Activated T-helper 9 cell treated with anti-CD3 and anti-CD28 coated beads, Interleukin-2, amount 50 U/mL, for 16 hours (primary cell): ENCODE results near the gene ZP2.
"Not testable (repeated sequence)": the region's sequence is repeated elsewhere in the genome, so short reads cannot be mapped to it uniquely, and the experiment has no call there.

Source experiments
- DNase-seq: peaks from one replicate; pipeline ENCODE4 v3.0.0-alpha.2; 2020; ENCODE audit warnings: low read depth

The ZP2 gene

GRCh38 chr16:21211486-21211885 is at the start of gene ZP2:
Gene ZP2 (minus strand): TSS chr16:21211574. CDS start chr16:21211547, 27 bp downstream.
- no peak for DNase-seq

GRCh38 chr16:21257284-21257683 is 45.9 kb upstream of the ZP2 start:
- DNase-seq, result no peak

DNA sequence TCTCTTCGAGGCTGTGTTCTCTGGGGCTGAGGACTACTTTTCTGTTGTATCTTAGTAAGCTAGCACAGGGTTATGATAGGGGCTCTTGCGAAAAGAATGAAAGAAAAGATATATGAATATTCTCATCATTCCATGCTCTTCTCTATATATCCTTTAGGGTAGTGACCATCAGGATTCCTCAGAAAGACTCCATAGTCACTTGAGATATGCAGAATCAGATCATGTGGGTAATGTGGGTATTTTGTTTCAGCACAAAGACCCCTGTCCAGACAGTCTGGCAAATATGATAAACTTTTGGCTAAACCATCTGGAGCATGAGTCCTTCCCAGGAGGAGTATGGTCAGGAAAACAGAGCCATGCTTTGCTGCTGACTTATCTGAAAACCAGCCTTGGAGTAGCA is 45.3 kb upstream of the ZP2 start:
- DNase-seq, result no peak

- no peak for DNase-seq
These were observed 42.1 kb upstream of the ZP2 start for GRCh38 chr16:21253470-21253869.

DNA sequence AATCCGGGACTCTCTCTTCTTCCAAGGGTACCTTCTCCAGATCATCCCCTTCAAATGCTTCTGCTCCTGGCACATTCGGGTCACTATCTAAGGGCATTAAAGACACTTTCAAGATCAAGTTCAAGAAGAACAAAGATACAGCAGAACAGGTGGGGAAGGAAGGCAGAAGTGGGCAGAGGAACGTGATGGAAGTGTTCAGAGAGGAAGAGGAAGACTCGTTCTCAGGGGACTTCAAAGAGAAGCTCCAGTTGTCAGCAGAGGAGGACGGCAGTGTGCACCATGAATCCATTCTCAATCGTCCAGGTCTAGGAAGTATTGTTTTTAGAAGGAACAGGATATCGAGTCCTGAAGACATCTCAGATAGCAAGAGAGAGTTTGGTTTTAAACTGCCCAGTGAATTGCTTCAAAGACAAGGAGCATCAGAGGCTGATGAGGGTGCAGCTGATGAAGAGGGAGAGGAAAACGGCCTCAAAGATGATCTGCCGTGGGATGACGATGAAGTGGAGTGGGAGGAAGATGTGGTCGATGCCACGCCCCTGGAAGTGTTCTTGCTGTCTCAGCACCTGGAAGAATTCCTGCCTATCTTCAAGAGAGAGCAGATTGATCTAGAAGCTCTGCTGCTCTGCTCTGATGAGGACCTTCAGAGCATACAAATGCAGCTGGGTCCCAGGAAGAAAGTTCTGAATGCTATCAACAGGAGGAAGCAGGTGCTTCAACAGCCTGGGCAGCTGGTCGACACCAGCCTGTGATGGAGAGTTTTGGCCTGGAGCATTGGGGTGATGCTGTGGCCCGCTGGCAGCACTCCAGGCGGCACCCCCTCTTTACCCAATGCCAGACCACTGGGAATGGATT is 38.9 kb upstream of the ZP2 start:
- no peak for DNase-seq

GRCh38 chr16:21248179-21248578 is 36.8 kb upstream of the ZP2 start:
- not testable (repeated sequence) for DNase-seq

GRCh38 chr16:21244518-21245215 is 33.3 kb upstream of the ZP2 start:
- DNase-seq, result no peak

GRCh38 chr16:21242756-21243155 is 31.4 kb upstream of the ZP2 start:
- DNase-seq, result no peak

- no peak for DNase-seq
These were observed 28.3 kb upstream of the ZP2 start for GRCh38 chr16:21239646-21240045.

DNA sequence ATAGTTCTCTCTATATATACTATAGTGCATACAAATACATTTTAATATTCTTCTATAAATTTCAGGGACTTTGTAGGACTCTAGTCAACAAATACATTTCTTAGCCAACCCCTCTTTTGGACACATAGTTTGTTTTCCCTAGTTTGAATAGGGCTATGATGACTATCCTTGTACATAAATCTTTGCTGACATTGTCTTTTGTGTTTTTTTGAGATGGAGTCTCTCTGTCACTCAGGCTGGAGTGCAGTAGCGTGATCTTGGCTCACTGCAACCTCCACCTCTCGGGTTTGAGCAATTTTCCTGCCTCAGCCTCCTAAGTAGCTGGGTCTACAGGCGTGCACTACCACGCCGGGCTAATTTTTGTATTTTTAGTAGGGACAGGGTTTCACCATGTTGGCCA is 25.5 kb upstream of the ZP2 start:
- no peak for DNase-seq

- no peak for DNase-seq
These were observed 23.8 kb upstream of the ZP2 start for GRCh38 chr16:21235199-21235585.

- DNase-seq, result no peak
These were observed 22.3 kb upstream of the ZP2 start, which contains the start of gene ANKS4B for GRCh38 chr16:21233521-21234150. Gene ANKS4B (plus strand): TSS chr16:21233699. CDS start chr16:21233738, 39 bp downstream.

GRCh38 chr16:21233045-21233520 is 21.7 kb upstream of the ZP2 start:
- no peak for DNase-seq

- DNase-seq, result no peak
These were observed 17.0 kb upstream of the ZP2 start for GRCh38 chr16:21228361-21228872.

- DNase-seq, result no peak
These were observed 16.5 kb upstream of the ZP2 start for GRCh38 chr16:21227866-21228265.

- no peak for DNase-seq
These were observed 15.4 kb upstream of the ZP2 start for GRCh38 chr16:21226749-21227148.

- no peak for DNase-seq
These were observed 13.4 kb upstream of the ZP2 start for GRCh38 chr16:21224800-21225199.

DNA sequence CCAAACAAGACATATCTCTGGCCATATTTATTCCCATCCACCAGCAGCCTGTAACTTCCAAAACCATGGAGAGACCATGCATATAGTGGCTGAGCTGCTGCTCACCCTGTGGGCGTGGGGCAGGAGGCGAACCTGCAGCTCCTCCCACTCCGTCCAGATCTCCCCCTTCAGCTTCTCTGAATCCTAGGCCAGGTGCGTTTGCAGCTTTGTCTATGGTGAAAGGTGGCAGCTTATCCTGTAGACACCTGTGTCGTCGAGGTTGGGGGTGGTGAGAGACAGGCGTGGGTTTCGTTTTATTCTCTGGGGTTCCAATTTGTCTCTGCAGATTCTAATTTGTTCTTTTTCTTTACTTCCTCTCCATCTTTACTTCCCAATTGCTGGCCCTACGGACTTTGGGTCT is 12.4 kb upstream of the ZP2 start:
- DNase-seq, result no peak

GRCh38 chr16:21222495-21223337 is 11.3 kb upstream of the ZP2 start:
- DNase-seq, result no peak

- no peak for DNase-seq
These were observed 8.2 kb upstream of the ZP2 start for GRCh38 chr16:21219551-21219950.

DNA sequence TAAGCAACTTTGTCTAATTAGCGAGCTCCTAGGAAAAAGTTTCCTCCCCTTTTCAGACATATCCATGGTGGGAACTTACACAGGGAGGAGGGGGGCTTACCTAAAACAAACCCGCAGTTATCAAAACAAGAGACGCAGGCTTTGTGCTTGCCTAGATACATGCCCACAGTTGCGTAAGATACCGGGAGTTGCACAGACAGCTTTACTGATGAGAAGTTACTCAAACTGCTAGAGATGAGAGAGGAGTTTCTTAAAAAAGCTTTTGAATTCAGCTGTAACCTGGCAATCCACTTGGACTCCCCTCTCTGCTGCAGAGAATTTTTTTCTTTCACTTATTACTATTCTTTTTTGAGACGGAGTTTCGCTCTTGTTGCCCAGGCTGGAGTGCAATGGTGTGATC is 6.8 kb upstream of the ZP2 start:
- DNase-seq, result no peak

- no peak for DNase-seq
These were observed 5.7 kb upstream of the ZP2 start for GRCh38 chr16:21217121-21217520.
